GM18511 (cell line): ENCODE data around the gene CBX7.
A peak's percentile ranks its signal among the peaks of the same experiment; 100 is the strongest.

ENCODE experiments used
- ATAC-seq: cut with Tn5 transposase; IDR thresholded peaks from one replicate; pipeline ENCODE4 v1.9.1; 2021; ENCODE audit warnings: mild to moderate bottlenecking, moderate library complexity; ENCODE audit not compliant: unreplicated experiment

Gene CBX7

GRCh38 chr22:39148026-39148726 lies 4.3 kb downstream of the CBX7 start:
- no peak for ATAC-seq

- no peak for ATAC-seq
These were observed 5.0 kb downstream of the CBX7 start for GRCh38 chr22:39147335-39148025.

GRCh38 chr22:39146256-39147101 lies 6.0 kb downstream of the CBX7 start:
- ATAC-seq = no peak

GRCh38 chr22:39144101-39144767 lies 8.2 kb downstream of the CBX7 start:
- peak; percentile 51 for ATAC-seq

- ATAC-seq = no peak
These were observed 10.3 kb downstream of the CBX7 start for GRCh38 chr22:39142088-39142680.

- ATAC-seq = no peak
These were observed 12.5 kb downstream of the CBX7 start for GRCh38 chr22:39139933-39140332.

GRCh38 chr22:39138357-39138997 lies 14.0 kb downstream of the CBX7 start:
- no peak for ATAC-seq

GRCh38 chr22:39136317-39136716 lies 16.2 kb downstream of the CBX7 start:
- no peak for ATAC-seq

GRCh38 chr22:39135092-39135896 lies 17.2 kb downstream of the CBX7 start:
- ATAC-seq = no peak

- ATAC-seq = no peak
These were observed 18.0 kb downstream of the CBX7 start for GRCh38 chr22:39134366-39135091.

GRCh38 chr22:39133871-39134270 lies 18.6 kb downstream of the CBX7 start:
- ATAC-seq = no peak

GRCh38 chr22:39132871-39133524 lies 19.5 kb downstream of the CBX7 start:
- no peak for ATAC-seq

- no peak for ATAC-seq
These were observed 20.2 kb downstream of the CBX7 start for GRCh38 chr22:39132281-39132680.

GRCh38 chr22:39130892-39131855 lies 21.3 kb downstream of the CBX7 start:
- ATAC-seq = no peak

GRCh38 chr22:39130152-39130704 lies 22.3 kb downstream of the CBX7 start:
- ATAC-seq = no peak

GRCh38 chr22:39129746-39130145 lies 22.7 kb downstream of the CBX7 start:
- ATAC-seq = no peak

GRCh38 chr22:39129081-39129480 lies 23.4 kb downstream of the CBX7 start:
- ATAC-seq = no peak
